Activated CD4-positive, alpha-beta T cell treated with anti-CD3 and anti-CD28 coated beads for 36 hours (primary cell): ENCODE data around the gene KCNAB2. TPM values are rescaled to one million over a fixed set of nuclear protein-coding genes. Genes with fewer than 3 reads are reported as not detected.

Experiments used
- ATAC-seq: fragments of 200-7000 bp; cut with Tn5 transposase; one replicate; pipeline ENCODE4 v1.10.0; 2021; ENCODE audit warnings: mild to moderate bottlenecking, moderate library complexity
- CTCF ChIA-PET: fragments of 350-600 bp; sonication (Branson Sonifier 250); formaldehyde crosslinking; loops from one replicate; lab custom pipeline; 2021; ENCODE audit warnings: antibody characterized with exemption; lab: Charles Lee
- POLR2A ChIA-PET: fragments of 350-600 bp; sonication (Branson Sonifier 250); formaldehyde crosslinking; loops from one replicate; lab custom pipeline; 2021; ENCODE audit warnings: antibody characterized with exemption, inconsistent platforms; lab: Charles Lee
- DNase-seq: peaks from one replicate; pipeline ENCODE4 v3.0.0-alpha.2; 2020
- H3K27ac Mint-ChIP-seq: one replicate; pipeline ENCODE4 v1.8.0; 2021; ENCODE audit warnings: mixed read lengths
- H3K27me3 Mint-ChIP-seq: one replicate; pipeline ENCODE4 v1.8.0; 2021; ENCODE audit warnings: mixed read lengths
- H3K36me3 Mint-ChIP-seq: one replicate; pipeline ENCODE4 v1.8.0; 2021; ENCODE audit warnings: low read depth, mixed read lengths
- H3K4me1 Mint-ChIP-seq: one replicate; pipeline ENCODE4 v1.8.0; 2021; ENCODE audit warnings: mixed read lengths
- H3K4me3 Mint-ChIP-seq: one replicate; pipeline ENCODE4 v1.8.0; 2021; ENCODE audit warnings: mild to moderate bottlenecking, moderate library complexity, mixed read lengths
- H3K9me3 Mint-ChIP-seq: one replicate; pipeline ENCODE4 v1.8.0; 2021; ENCODE audit warnings: low read depth, mixed read lengths
- intact Hi-C, 2 experiments: fragments of 100-400 bp; cut with DNase I in 1 of 2; cut with micrococcal nuclease in 1 of 2; formaldehyde crosslinking; loops; one replicate each; pipeline versions ENCODE4 v1.14.2 to v1.15.1; 2022 to 2024; cut with DNase I, micrococcal nuclease
- total RNA-seq, 2 experiments: library from RNA; stranded (reverse); gene quantifications; one replicate each; pipeline ENCODE4 v1.2.3, GENCODE V29; 2021

KCNAB2 gene
- total RNA-seq, 2 experiments from 2014 or later: 231 to 258 TPM

GRCh38 chr1:6106977-6107376 lies 61.3 kb downstream of the KCNAB2 start:
- no peak for DNase-seq
- POLR2A ChIA-PET: no interaction called here
- Mint-ChIP-seq H3K4me3 (no peak overlapping the region), H3K36me3 (no peaks in the 10 kb centered on the region), H3K27ac (no peak overlapping the region), H3K27me3 (peaks cover 9% of the 10 kb centered on the region), H3K9me3 (no peaks in the 10 kb centered on the region), H3K4me1 (no peaks in the 10 kb centered on the region)
- ATAC-seq: no peak
- CTCF ChIA-PET: no interaction called here
- intact Hi-C loops: loop anchor here in 1 of 2 experiments (5.0 kb wide), 1 partner anchor 95 kb away; no protein-coding TSS in a partner anchor

GRCh38 chr1:6107409-6108356 lies 62.0 kb downstream of the KCNAB2 start:
- ATAC-seq: no peak
- intact Hi-C loops: loop anchor here (1.0 to 5.0 kb wide), 4 partner anchors 63 to 138 kb away; partner anchors contain the start of gene HES3 (in 1 of the 2)
- DNase-seq: no peak
- POLR2A ChIA-PET: no interaction called here
- no peaks in the 10 kb centered on the region for H3K36me3 Mint-ChIP-seq
- H3K27me3 Mint-ChIP-seq: peaks cover 11% of the 10 kb centered on the region
- no peak overlapping the region for H3K27ac Mint-ChIP-seq
- no peaks in the 10 kb centered on the region for H3K9me3 Mint-ChIP-seq
- H3K4me3 Mint-ChIP-seq: no peak overlapping the region
- CTCF ChIA-PET: no interaction called here
- H3K4me1 Mint-ChIP-seq: no peaks in the 10 kb centered on the region

- no peaks in the 10 kb centered on the region for H3K4me1 Mint-ChIP-seq
- ATAC-seq (no peak), DNase-seq (no peak)
- no peaks in the 10 kb centered on the region for H3K36me3 Mint-ChIP-seq
- intact Hi-C loops: loop anchor here (1.0 to 5.0 kb wide), 4 partner anchors 62 to 137 kb away; partner anchors contain the start of gene HES3 (in 1 of the 2)
- no peaks in the 10 kb centered on the region for H3K9me3 Mint-ChIP-seq
- peaks cover 11% of the 10 kb centered on the region for H3K27me3 Mint-ChIP-seq
- no peak overlapping the region for H3K27ac Mint-ChIP-seq
- POLR2A ChIA-PET: no interaction called here
- H3K4me3 Mint-ChIP-seq: no peak overlapping the region
- CTCF ChIA-PET: interaction anchor here (0.8 to 1.0 kb wide), 3 partner anchors 75 to 138 kb away, joined by 3 to 5 read pairs (median 3); no protein-coding TSS in a partner anchor
Observed at GRCh38 chr1:6108476-6108875, 62.8 kb downstream of the KCNAB2 start.

GRCh38 chr1:6108937-6109614 lies 63.4 kb downstream of the KCNAB2 start:
- H3K27me3 Mint-ChIP-seq: peaks cover 11% of the 10 kb centered on the region
- POLR2A ChIA-PET: no interaction called here
- H3K4me1 Mint-ChIP-seq: no peaks in the 10 kb centered on the region
- intact Hi-C loops: loop anchor here (1.0 to 5.0 kb wide), 6 partner anchors 61 to 136 kb away; partner anchors contain the start of gene HES3 (in 1 of the 2)
- no peak overlapping the region for H3K27ac Mint-ChIP-seq
- no peaks in the 10 kb centered on the region for H3K9me3 Mint-ChIP-seq
- no peak overlapping the region for H3K4me3 Mint-ChIP-seq
- H3K36me3 Mint-ChIP-seq: no peaks in the 10 kb centered on the region
- DNase-seq (peak; percentile 75), ATAC-seq (peak; percentile 97)
- CTCF ChIA-PET: interaction anchor here (0.8 to 1.0 kb wide), 3 partner anchors 74 to 137 kb away, joined by 3 to 5 read pairs (median 3); no protein-coding TSS in a partner anchor

GRCh38 chr1:6109688-6110087 lies 64.0 kb downstream of the KCNAB2 start:
- CTCF ChIA-PET: no interaction called here
- Mint-ChIP-seq H3K27me3 (peaks cover 11% of the 10 kb centered on the region), H3K36me3 (no peaks in the 10 kb centered on the region), H3K9me3 (no peaks in the 10 kb centered on the region), H3K4me1 (no peaks in the 10 kb centered on the region), H3K4me3 (no peak overlapping the region), H3K27ac (no peak overlapping the region)
- POLR2A ChIA-PET: no interaction called here
- intact Hi-C loops: loop anchor here (1.0 to 5.0 kb wide), 4 partner anchors 62 to 135 kb away; partner anchors contain the start of gene HES3 (in 1 of the 2)
- ATAC-seq (no peak), DNase-seq (peak; percentile 2)

- peaks cover 11% of the 10 kb centered on the region for H3K27me3 Mint-ChIP-seq
- H3K36me3 Mint-ChIP-seq: no peaks in the 10 kb centered on the region
- H3K9me3 Mint-ChIP-seq: no peaks in the 10 kb centered on the region
- no peak overlapping the region for H3K4me3 Mint-ChIP-seq
- H3K4me1 Mint-ChIP-seq: no peaks in the 10 kb centered on the region
- DNase-seq: no peak
- intact Hi-C loops: no loop called here
- ChIA-PET POLR2A (no interaction called here), CTCF (no interaction called here)
- no peak overlapping the region for H3K27ac Mint-ChIP-seq
- ATAC-seq: no peak
Observed at GRCh38 chr1:6110326-6110725, 64.6 kb downstream of the KCNAB2 start.

GRCh38 chr1:6111571-6111970 lies 65.9 kb downstream of the KCNAB2 start:
- no peak overlapping the region for H3K27ac Mint-ChIP-seq
- H3K9me3 Mint-ChIP-seq: no peaks in the 10 kb centered on the region
- no peak overlapping the region for H3K4me3 Mint-ChIP-seq
- intact Hi-C loops: no loop called here
- DNase-seq (no peak), ATAC-seq (no peak)
- ChIA-PET CTCF (interaction anchor here (0.6 kb wide), 1 partner anchor 584 kb away, joined by 4 read pairs; no protein-coding TSS in a partner anchor), POLR2A (no interaction called here)
- H3K27me3 Mint-ChIP-seq: peaks cover 11% of the 10 kb centered on the region
- H3K4me1 Mint-ChIP-seq: no peaks in the 10 kb centered on the region
- no peaks in the 10 kb centered on the region for H3K36me3 Mint-ChIP-seq

- no peak for ATAC-seq
- Mint-ChIP-seq H3K36me3 (no peaks in the 10 kb centered on the region), H3K4me3 (no peak overlapping the region), H3K4me1 (no peaks in the 10 kb centered on the region), H3K27me3 (peaks cover 11% of the 10 kb centered on the region), H3K27ac (no peak overlapping the region), H3K9me3 (peaks cover 4% of the 10 kb centered on the region)
- ChIA-PET POLR2A (interaction anchor here (0.6 kb wide), 1 partner anchor 441 kb away, joined by 5 read pairs; no protein-coding TSS in a partner anchor), CTCF (interaction anchor here (0.6 to 0.7 kb wide), 2 partner anchors 84 to 128 kb away, joined by 3 read pairs; no protein-coding TSS in a partner anchor)
- intact Hi-C loops: no loop called here
- DNase-seq: no peak
Observed at GRCh38 chr1:6111991-6112689, 66.5 kb downstream of the KCNAB2 start.

GRCh38 chr1:6112690-6113005 lies 67.0 kb downstream of the KCNAB2 start:
- intact Hi-C loops: no loop called here
- Mint-ChIP-seq H3K36me3 (no peaks in the 10 kb centered on the region), H3K4me1 (no peaks in the 10 kb centered on the region), H3K9me3 (peaks cover 6% of the 10 kb centered on the region), H3K27me3 (peaks cover 11% of the 10 kb centered on the region), H3K4me3 (no peak overlapping the region), H3K27ac (no peak overlapping the region)
- no peak for DNase-seq
- no peak for ATAC-seq
- POLR2A ChIA-PET: interaction anchor here (0.6 kb wide), 1 partner anchor 441 kb away, joined by 5 read pairs; no protein-coding TSS in a partner anchor
- CTCF ChIA-PET: interaction anchor here (0.7 kb wide), 1 partner anchor 84 kb away, joined by 3 read pairs; no protein-coding TSS in a partner anchor

GRCh38 chr1:6113116-6113515 lies 67.4 kb downstream of the KCNAB2 start:
- ATAC-seq (no peak), DNase-seq (no peak)
- peaks cover 9% of the 10 kb centered on the region for H3K27me3 Mint-ChIP-seq
- no peak overlapping the region for H3K4me3 Mint-ChIP-seq
- no peaks in the 10 kb centered on the region for H3K4me1 Mint-ChIP-seq
- ChIA-PET CTCF (no interaction called here), POLR2A (no interaction called here)
- intact Hi-C loops: no loop called here
- no peak overlapping the region for H3K27ac Mint-ChIP-seq
- peaks cover 8% of the 10 kb centered on the region for H3K9me3 Mint-ChIP-seq
- H3K36me3 Mint-ChIP-seq: no peaks in the 10 kb centered on the region

GRCh38 chr1:6113745-6114144 lies 68.1 kb downstream of the KCNAB2 start:
- Mint-ChIP-seq H3K27ac (no peak overlapping the region), H3K4me1 (no peaks in the 10 kb centered on the region), H3K27me3 (peaks cover 4% of the 10 kb centered on the region), H3K4me3 (no peak overlapping the region), H3K9me3 (peaks cover 8% of the 10 kb centered on the region), H3K36me3 (no peaks in the 10 kb centered on the region)
- no peak for DNase-seq
- intact Hi-C loops: no loop called here
- CTCF ChIA-PET: no interaction called here
- POLR2A ChIA-PET: no interaction called here
- ATAC-seq: no peak
